NB4 (cell line): Measurements from ENCODE around the gene RALY.

Experiments used
- CTCF ChIP-seq: IDR thresholded peaks from one replicate; pipeline ENCODE4 v1.5.1; 2012; ENCODE audit warnings: low read depth, low read length
- MYC ChIP-seq: IDR thresholded peaks from 2 replicates; pipeline ENCODE4 v1.6.1; 2011; ENCODE audit warnings: low read depth, low read length
- POLR2A ChIP-seq: IDR thresholded peaks from 2 replicates; pipeline ENCODE4 v1.6.1; 2011; ENCODE audit warnings: mild to moderate bottlenecking; ENCODE audit not compliant: insufficient read length; ENCODE audit errors: extremely low read depth

DNA sequence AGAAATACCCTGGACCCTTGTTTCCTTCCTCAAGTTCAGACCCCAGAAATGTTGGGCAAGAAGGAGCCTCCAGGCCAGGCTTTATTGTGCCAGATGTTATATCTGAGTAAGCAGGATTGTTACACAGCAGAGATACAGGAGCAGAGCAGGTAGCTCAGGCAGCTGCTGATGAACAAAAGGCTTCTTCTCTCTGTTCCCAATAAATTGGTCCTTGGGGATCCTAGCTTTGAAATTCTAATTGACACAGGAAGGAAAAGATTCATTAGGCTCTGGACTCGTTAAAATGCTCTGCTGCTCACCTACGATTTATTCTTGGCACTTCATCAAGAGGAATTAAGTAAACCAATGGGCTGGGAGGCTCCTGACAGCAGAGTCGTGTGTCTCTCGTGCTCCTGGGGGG lies 54.2 kb downstream of the RALY start:
- TF ChIP-seq POLR2A (no peak), CTCF (no peak), MYC (no peak)
